Endothelial cell of umbilical vein (primary cell): ENCODE measurements around the gene FMO1. TPM values are rescaled to one million over a fixed set of nuclear protein-coding genes. Genes with fewer than 3 reads are reported as not detected.

ENCODE experiments used
- BruUV-seq: library from RNA; stranded (reverse); fragments of 400-500 nt; replicated peaks from 2 replicates; lab custom pipeline; 2021; lab: Mats Ljungman, UMichigan
- CTCF ChIA-PET: fragments of 300-600, 350-600 bp; sonication (Branson Sonifier 250); formaldehyde crosslinking; loops from one replicate; lab custom pipeline; 2021; ENCODE audit warnings: antibody characterized with exemption, inconsistent platforms; lab: Charles Lee
- POLR2A ChIA-PET: fragments of 300-600, 350-600 bp; sonication (Branson Sonifier 250); formaldehyde crosslinking; loops from one replicate; lab custom pipeline; 2021; ENCODE audit warnings: antibody characterized with exemption, inconsistent platforms; lab: Charles Lee
- DNase-seq: peaks from one replicate; pipeline ENCODE4 v3.0.0-alpha.2; 2011; ENCODE audit warnings: low read depth, low spot score
- FAIRE-seq: peaks from 2 replicates; lab custom pipeline; 2011; peaks lifted over from hg19 to GRCh38; lab: Jason Lieb, UNC
- H2AFZ ChIP-seq: 2 replicates; pipeline ENCODE4 v1.6.0; 2012; ENCODE audit warnings: low read depth, low read length, control low read depth, inconsistent platforms
- H3K27ac ChIP-seq: 2 replicates; pipeline ENCODE4 v1.5.1; 2011; ENCODE audit warnings: low read depth, mild to moderate bottlenecking, control low read depth, low read length, moderate library complexity; ENCODE audit not compliant: insufficient read depth
- H3K27me3 ChIP-seq, 2 experiments: 2 replicates each; pipeline versions ENCODE4 v1.6.0 to v1.6.1; 2011; ENCODE audit warnings: low read length in 2 of 2, mixed read lengths in 1 of 2; ENCODE audit not compliant: control insufficient read depth in 2 of 2, insufficient read depth in 2 of 2
- H3K36me3 ChIP-seq, 2 experiments: 2 replicates in 1 of 2; 3 replicates in 1 of 2; pipeline ENCODE4 v1.5.1; 2011; ENCODE audit warnings: low read length in 2 of 2, mild to moderate bottlenecking in 1 of 2, moderate library complexity in 1 of 2; ENCODE audit not compliant: control insufficient read depth in 2 of 2, insufficient read depth in 2 of 2; ENCODE audit errors: extremely low read depth in 1 of 2
- H3K4me1 ChIP-seq: 3 replicates; pipeline ENCODE4 v1.5.1; 2011; ENCODE audit warnings: mild to moderate bottlenecking, low read length; ENCODE audit not compliant: control insufficient read depth, insufficient read depth; ENCODE audit errors: extremely low read depth
- H3K4me2 ChIP-seq: 2 replicates; pipeline ENCODE4 v1.6.1; 2011; ENCODE audit warnings: low read length, control low read depth, mixed read lengths; ENCODE audit not compliant: insufficient read depth
- H3K4me3 ChIP-seq, 3 experiments: fragments of 200-600 bp in 1 of 3; sonication (generic), shearing (Covaris generic) in 1 of 3; replicated peaks in 1 of 3; 2 replicates each; pipeline ENCODE4 v1.5.1; 2011 to 2016; ENCODE audit warnings: control low read depth in 3 of 3, low read length in 3 of 3, mild to moderate bottlenecking in 2 of 3, inconsistent platforms in 1 of 3, low read depth in 1 of 3, moderate library complexity in 1 of 3; ENCODE audit not compliant: insufficient read depth in 1 of 3
- H3K79me2 ChIP-seq: 2 replicates; pipeline ENCODE4 v1.6.0; 2012; ENCODE audit warnings: low read length, inconsistent platforms; ENCODE audit not compliant: control insufficient read depth, insufficient read depth
- H3K9ac ChIP-seq: replicated peaks from 2 replicates; pipeline ENCODE3; 2011; ENCODE audit warnings: low read length, control low read depth; ENCODE audit not compliant: insufficient read depth; ENCODE audit errors: extremely low read depth
- H3K9me1 ChIP-seq: replicated peaks from 3 replicates; pipeline ENCODE4 v1.6.0; 2011; ENCODE audit warnings: mild to moderate bottlenecking, low read length; ENCODE audit not compliant: control insufficient read depth, insufficient read depth; ENCODE audit errors: extremely low read depth
- H3K9me3 ChIP-seq: replicated peaks from 2 replicates; pipeline ENCODE4 v1.5.1; 2012; ENCODE audit warnings: low read length, inconsistent platforms; ENCODE audit not compliant: control insufficient read depth, insufficient read depth
- H4K20me1 ChIP-seq: replicated peaks from 2 replicates; pipeline ENCODE3; 2011; ENCODE audit warnings: mild to moderate bottlenecking, low read length; ENCODE audit not compliant: control insufficient read depth, insufficient read depth; ENCODE audit errors: extremely low read depth
- EZH2 ChIP-seq: IDR thresholded peaks from 2 replicates; pipeline ENCODE4 v1.6.1; 2012; ENCODE audit warnings: borderline replicate concordance, low read depth, mild to moderate bottlenecking, moderate library complexity, low read length, inconsistent platforms; ENCODE audit not compliant: severe bottlenecking
- FOS ChIP-seq: IDR thresholded peaks from 2 replicates; pipeline ENCODE4 v1.6.1; 2011; ENCODE audit warnings: mild to moderate bottlenecking, low read length, moderate library complexity, borderline replicate concordance; ENCODE audit not compliant: insufficient read depth
- GATA2 ChIP-seq: IDR thresholded peaks from 2 replicates; pipeline ENCODE4 v1.7.0; 2011; ENCODE audit warnings: low read depth, mild to moderate bottlenecking, moderate library complexity, mixed read lengths, low read length; ENCODE audit not compliant: insufficient read length, insufficient read depth
- JUN ChIP-seq: IDR thresholded peaks from 2 replicates; pipeline ENCODE4 v1.6.1; 2011; ENCODE audit warnings: borderline replicate concordance, low read depth; ENCODE audit not compliant: insufficient read length, insufficient read depth
- MYC ChIP-seq: IDR thresholded peaks from one replicate; pipeline ENCODE4 v1.6.1; 2011; ENCODE audit warnings: mild to moderate bottlenecking, low read depth, low read length
- POLR2A ChIP-seq: IDR thresholded peaks from 2 replicates; pipeline ENCODE4 v1.6.1; 2012; ENCODE audit warnings: low read depth, mild to moderate bottlenecking, control low read depth, low read length
- POLR2AphosphoS5 ChIP-seq: IDR thresholded peaks from 2 replicates; pipeline ENCODE4 v1.6.1; 2012; ENCODE audit warnings: low read depth, mild to moderate bottlenecking, control low read depth, low read length, moderate library complexity; ENCODE audit not compliant: insufficient read depth
- dilution Hi-C: fragments of 300-500 bp; cut with MboI; formaldehyde crosslinking; loops from one replicate; pipeline ENCODE4 v1.15.0; 2019; ENCODE audit warnings: low sequenced_read_pairs; ENCODE audit not compliant: extremely low pct_ligation_motif_present
- intact Hi-C: fragments of 100-400 bp; cut with micrococcal nuclease; formaldehyde crosslinking; loops from one replicate; pipeline ENCODE4 v1.10.0; 2022
- polyA plus RNA-seq, 4 experiments: library from polyadenylated mRNA; depleted of rRNA in 3 of 4; stranded (reverse) in 3 of 4; unstranded in 1 of 4; fragments of >200 nt; gene quantifications; 2 replicates each; pipeline versions ENCODE4 v1.2.1 to v1.2.3, GENCODE V29; 2011 to 2012; ENCODE audit warnings: missing spikeins in 1 of 4
- total RNA-seq: library from RNA; stranded (reverse); gene quantifications from 2 replicates; pipeline ENCODE4 v1.2.3, GENCODE V29; 2021
- TF ChIP-seq, protein P1 (sequence below): IDR thresholded peaks from 2 replicates; pipeline ENCODE4 v1.6.1; 2011; ENCODE audit not compliant: insufficient read depth, insufficient read length
- TF ChIP-seq, protein P2 (sequence below), 2 donors: IDR thresholded peaks; 1 replicate in 1 of 2; 2 replicates in 1 of 2; pipeline ENCODE4 v1.5.1; 2011; ENCODE audit warnings: low read length in 2 of 2, mild to moderate bottlenecking in 2 of 2, moderate library complexity in 2 of 2, control low read depth in 1 of 2, inconsistent platforms in 1 of 2, low read depth in 1 of 2; ENCODE audit not compliant: insufficient read depth in 1 of 2; ENCODE audit errors: extremely low read depth in 1 of 2

FMO1 gene
- total and polyA plus RNA-seq, 2 donors (not counting 3 experiments of a cell fraction or from before 2014, with no cell fraction given): not detected

DNA sequence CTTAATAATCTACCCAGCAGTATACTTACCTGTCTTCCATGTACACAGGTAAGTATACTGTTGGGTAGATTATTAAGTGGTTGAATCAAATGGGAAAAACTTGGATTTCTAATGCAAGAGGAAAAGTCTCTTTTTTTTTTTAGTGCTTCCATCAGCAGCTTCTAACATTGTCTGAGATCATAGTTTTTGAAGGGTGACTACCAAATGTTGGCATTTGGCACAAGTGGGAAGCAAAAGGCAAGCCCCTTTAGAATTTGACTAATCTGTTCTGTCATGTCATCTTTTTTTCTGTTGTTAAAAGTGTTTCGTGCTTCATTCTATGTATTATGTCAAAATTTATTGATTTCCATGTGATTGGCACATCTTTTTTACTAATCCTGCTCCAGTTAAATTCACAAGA is 547 bp downstream of the FMO1 start:
- BruUV-seq: no TSS peak
- H3K9me3 ChIP-seq: no peaks in the 10 kb centered on the region
- FAIRE-seq (no peak), DNase-seq (no peak)
- H3K36me3 ChIP-seq: no peaks in the 10 kb centered on the region
- CTCF ChIA-PET: interaction anchor here (0.9 to 5.2 kb wide), 2 partner anchors 12 to 64 kb away, joined by 3 to 74 read pairs; partner anchors contain the start of gene FMO4
- TF ChIP-seq POLR2AphosphoS5 (no peak), FOS (no peak), GATA2 (no peak), JUN (no peak), MYC (no peak), EZH2 (no peak), POLR2A (no peak)
- TF ChIP-seq, protein P1, sequence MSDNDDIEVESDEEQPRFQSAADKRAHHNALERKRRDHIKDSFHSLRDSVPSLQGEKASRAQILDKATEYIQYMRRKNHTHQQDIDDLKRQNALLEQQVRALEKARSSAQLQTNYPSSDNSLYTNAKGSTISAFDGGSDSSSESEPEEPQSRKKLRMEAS: no peak
- TF ChIP-seq, protein P2, sequence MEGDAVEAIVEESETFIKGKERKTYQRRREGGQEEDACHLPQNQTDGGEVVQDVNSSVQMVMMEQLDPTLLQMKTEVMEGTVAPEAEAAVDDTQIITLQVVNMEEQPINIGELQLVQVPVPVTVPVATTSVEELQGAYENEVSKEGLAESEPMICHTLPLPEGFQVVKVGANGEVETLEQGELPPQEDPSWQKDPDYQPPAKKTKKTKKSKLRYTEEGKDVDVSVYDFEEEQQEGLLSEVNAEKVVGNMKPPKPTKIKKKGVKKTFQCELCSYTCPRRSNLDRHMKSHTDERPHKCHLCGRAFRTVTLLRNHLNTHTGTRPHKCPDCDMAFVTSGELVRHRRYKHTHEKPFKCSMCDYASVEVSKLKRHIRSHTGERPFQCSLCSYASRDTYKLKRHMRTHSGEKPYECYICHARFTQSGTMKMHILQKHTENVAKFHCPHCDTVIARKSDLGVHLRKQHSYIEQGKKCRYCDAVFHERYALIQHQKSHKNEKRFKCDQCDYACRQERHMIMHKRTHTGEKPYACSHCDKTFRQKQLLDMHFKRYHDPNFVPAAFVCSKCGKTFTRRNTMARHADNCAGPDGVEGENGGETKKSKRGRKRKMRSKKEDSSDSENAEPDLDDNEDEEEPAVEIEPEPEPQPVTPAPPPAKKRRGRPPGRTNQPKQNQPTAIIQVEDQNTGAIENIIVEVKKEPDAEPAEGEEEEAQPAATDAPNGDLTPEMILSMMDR (IDR thresholded peaks at IDR 0.05; ENCODE audit: extremely low read depth in 1 of 2, insufficient read depth in 1 of 2, low read depth in 1 of 2, low read length in 2 of 2): no peak
- H3K27me3 ChIP-seq: peaks cover 8 to 12% of the 10 kb centered on the region in 2 experiments
- no peaks in the 10 kb centered on the region for H3K4me1 ChIP-seq
- no peak overlapping the region for H3K4me3 ChIP-seq
- H3K9ac ChIP-seq: no peak overlapping the region
- no peaks in the 10 kb centered on the region for H4K20me1 ChIP-seq
- H3K27ac ChIP-seq: no peak overlapping the region
- dilution Hi-C loops: no loop called here
- no peaks in the 10 kb centered on the region for H3K79me2 ChIP-seq
- no peak overlapping the region for H3K4me2 ChIP-seq
- no peaks in the 10 kb centered on the region for H3K9me1 ChIP-seq
- POLR2A ChIA-PET: no interaction called here
- no peak overlapping the region for H2AFZ ChIP-seq
- intact Hi-C loops: loop anchor here (10.0 kb wide), 1 partner anchor 156 kb away; no protein-coding TSS in a partner anchor
